ENCODE data around the gene FCRL1. TPM values are rescaled to one million over a fixed set of nuclear protein-coding genes. Genes with fewer than 3 reads are reported as not detected.

FCRL1 gene
- total and polyA plus RNA-seq, 2 donors (not counting 3 experiments of a cell fraction or from before 2014, with no cell fraction given): not detected

GRCh38 chr1:157758018-157758417 lies 61.9 kb downstream of the FCRL1 start:
- Histone ChIP-seq H3K4me3 (replicated peaks in 1 of 3; ENCODE audit: insufficient read depth in 1 of 3, low read depth in 1 of 3, low read length in 3 of 3) (no peak overlapping the region), H4K20me1 (replicated peaks; ENCODE audit: control insufficient read depth, extremely low read depth, insufficient read depth, low read length) (no peaks in the 10 kb centered on the region), H3K27ac (ENCODE audit: insufficient read depth, low read depth, low read length) (no peak overlapping the region), H3K4me1 (ENCODE audit: control insufficient read depth, extremely low read depth, insufficient read depth, low read length) (no peaks in the 10 kb centered on the region), H3K79me2 (ENCODE audit: control insufficient read depth, insufficient read depth, low read length) (no peaks in the 10 kb centered on the region), H3K9me3 (replicated peaks; ENCODE audit: control insufficient read depth, insufficient read depth, low read length) (no peaks in the 10 kb centered on the region), H3K36me3 (ENCODE audit: control insufficient read depth in 2 of 2, extremely low read depth in 1 of 2, insufficient read depth in 2 of 2, low read length in 2 of 2) (no peaks in the 10 kb centered on the region), H2AFZ (ENCODE audit: low read depth, low read length) (no peak overlapping the region), H3K27me3 (ENCODE audit: control insufficient read depth in 2 of 2, insufficient read depth in 2 of 2, low read length in 2 of 2) (no peaks in the 10 kb centered on the region), H3K9ac (replicated peaks; ENCODE audit: extremely low read depth, insufficient read depth, low read length) (no peak overlapping the region), H3K9me1 (replicated peaks; ENCODE audit: control insufficient read depth, extremely low read depth, insufficient read depth, low read length) (no peaks in the 10 kb centered on the region), H3K4me2 (ENCODE audit: insufficient read depth, low read length) (no peak overlapping the region)
- DNase-seq (ENCODE audit: low read depth, low spot score) (no peak), FAIRE-seq (no peak)
- ChIA-PET CTCF (no interaction called here), POLR2A (no interaction called here)
- dilution Hi-C loops (cut with MboI; ENCODE audit: extremely low pct_ligation_motif_present, low sequenced_read_pairs): no loop called here
- TF ChIP-seq CTCF (IDR thresholded peaks at IDR 0.05; ENCODE audit: extremely low read depth in 1 of 2, insufficient read depth in 1 of 2, low read depth in 1 of 2, low read length in 2 of 2): no peak
- no peak for TF ChIP-seq MAX (IDR thresholded peaks at IDR 0.05; ENCODE audit: insufficient read depth, insufficient read length)
- no TSS peak for BruUV-seq (replicated peaks)
- intact Hi-C loops (cut with micrococcal nuclease): no loop called here

- Histone ChIP-seq H3K9me3 (replicated peaks; ENCODE audit: control insufficient read depth, insufficient read depth, low read length) (no peaks in the 10 kb centered on the region), H3K27ac (ENCODE audit: insufficient read depth, low read depth, low read length) (no peak overlapping the region), H3K79me2 (ENCODE audit: control insufficient read depth, insufficient read depth, low read length) (no peaks in the 10 kb centered on the region), H3K9me1 (replicated peaks; ENCODE audit: control insufficient read depth, extremely low read depth, insufficient read depth, low read length) (no peaks in the 10 kb centered on the region), H3K27me3 (ENCODE audit: control insufficient read depth in 2 of 2, insufficient read depth in 2 of 2, low read length in 2 of 2) (no peaks in the 10 kb centered on the region), H3K4me2 (ENCODE audit: insufficient read depth, low read length) (no peak overlapping the region), H4K20me1 (replicated peaks; ENCODE audit: control insufficient read depth, extremely low read depth, insufficient read depth, low read length) (no peaks in the 10 kb centered on the region), H3K4me3 (replicated peaks in 1 of 3; ENCODE audit: insufficient read depth in 1 of 3, low read depth in 1 of 3, low read length in 3 of 3) (no peak overlapping the region), H2AFZ (ENCODE audit: low read depth, low read length) (no peak overlapping the region), H3K9ac (replicated peaks; ENCODE audit: extremely low read depth, insufficient read depth, low read length) (no peak overlapping the region), H3K36me3 (ENCODE audit: control insufficient read depth in 2 of 2, extremely low read depth in 1 of 2, insufficient read depth in 2 of 2, low read length in 2 of 2) (no peaks in the 10 kb centered on the region), H3K4me1 (ENCODE audit: control insufficient read depth, extremely low read depth, insufficient read depth, low read length) (no peaks in the 10 kb centered on the region)
- FAIRE-seq (no peak), DNase-seq (ENCODE audit: low read depth, low spot score) (no peak)
- ChIA-PET POLR2A (no interaction called here), CTCF (no interaction called here)
- no TSS peak for BruUV-seq (replicated peaks)
- no peak for TF ChIP-seq POLR2AphosphoS5 (IDR thresholded peaks at IDR 0.05; ENCODE audit: insufficient read depth, low read depth, low read length)
- no peak for TF ChIP-seq EZH2 (IDR thresholded peaks at IDR 0.05; ENCODE audit: borderline replicate concordance, low read depth, low read length, severe bottlenecking)
- no peak for TF ChIP-seq MAX (IDR thresholded peaks at IDR 0.05; ENCODE audit: insufficient read depth, insufficient read length)
- no peak for TF ChIP-seq CTCF (IDR thresholded peaks at IDR 0.05; ENCODE audit: extremely low read depth in 1 of 2, insufficient read depth in 1 of 2, low read depth in 1 of 2, low read length in 2 of 2)
- TF ChIP-seq FOS (IDR thresholded peaks at IDR 0.05; ENCODE audit: borderline replicate concordance, insufficient read depth, low read length): no peak
- no peak for TF ChIP-seq MYC (IDR thresholded peaks at IDR 0.05; ENCODE audit: low read depth, low read length)
- TF ChIP-seq JUN (IDR thresholded peaks at IDR 0.05; ENCODE audit: borderline replicate concordance, insufficient read depth, insufficient read length, low read depth): no peak
- TF ChIP-seq POLR2A (IDR thresholded peaks at IDR 0.05; ENCODE audit: low read depth, low read length): no peak
- no peak for TF ChIP-seq GATA2 (IDR thresholded peaks at IDR 0.05; ENCODE audit: insufficient read depth, insufficient read length, low read depth, low read length)
- dilution Hi-C loops (cut with MboI; ENCODE audit: extremely low pct_ligation_motif_present, low sequenced_read_pairs) (no loop called here), intact Hi-C loops (cut with micrococcal nuclease) (no loop called here)
Observed at GRCh38 chr1:157753611-157754010, 66.3 kb downstream of the FCRL1 start.
